ENCODE measurements around the gene BCR. TPM values are rescaled to one million over a fixed set of nuclear protein-coding genes. Genes with fewer than 3 reads are reported as not detected.

The BCR gene
- total RNA-seq, 1 donor from 2014 or later, result 32.0 TPM

GRCh38 chr22:23282986-23283385 is 102.7 kb downstream of the BCR start:
- H3K9me3 Mint-ChIP-seq, result no peaks in the 10 kb centered on the region
- no peaks in the 10 kb centered on the region for H3K27me3 Mint-ChIP-seq (ENCODE audit: low read depth)
- intact Hi-C loops (cut with micrococcal nuclease), result loop anchor here (5.0 kb wide), 1 partner anchor 41 kb away; no protein-coding TSS in a partner anchor
- no peak overlapping the region for H3K27ac Mint-ChIP-seq
- H3K36me3 Mint-ChIP-seq (ENCODE audit: low read depth), result no peaks in the 10 kb centered on the region
- H3K4me1 Mint-ChIP-seq (ENCODE audit: low read depth), result no peaks in the 10 kb centered on the region
- H3K4me3 Mint-ChIP-seq (ENCODE audit: low read depth), result no peak overlapping the region
- DNase-seq (ENCODE audit: low spot score), result no peak

- Mint-ChIP-seq H3K27me3 (ENCODE audit: low read depth) (no peaks in the 10 kb centered on the region), H3K4me1 (ENCODE audit: low read depth) (no peaks in the 10 kb centered on the region), H3K4me3 (ENCODE audit: low read depth) (no peak overlapping the region), H3K9me3 (no peaks in the 10 kb centered on the region), H3K36me3 (ENCODE audit: low read depth) (no peaks in the 10 kb centered on the region), H3K27ac (no peak overlapping the region)
- no peak for DNase-seq (ENCODE audit: low spot score)
- intact Hi-C loops (cut with micrococcal nuclease), result loop anchor here (5.0 kb wide), 1 partner anchor 42 kb away; no protein-coding TSS in a partner anchor
These were observed 103.5 kb downstream of the BCR start for GRCh38 chr22:23283591-23284503.

- Mint-ChIP-seq H3K27me3 (ENCODE audit: low read depth) (no peaks in the 10 kb centered on the region), H3K36me3 (ENCODE audit: low read depth) (no peaks in the 10 kb centered on the region), H3K4me3 (ENCODE audit: low read depth) (no peak overlapping the region), H3K4me1 (ENCODE audit: low read depth) (no peaks in the 10 kb centered on the region), H3K27ac (no peak overlapping the region), H3K9me3 (no peaks in the 10 kb centered on the region)
- intact Hi-C loops (cut with micrococcal nuclease), result loop anchor here (5.0 kb wide), 1 partner anchor 42 kb away; no protein-coding TSS in a partner anchor
- no peak for DNase-seq (ENCODE audit: low spot score)
These were observed 104.3 kb downstream of the BCR start for GRCh38 chr22:23284504-23285033.

- Mint-ChIP-seq H3K4me1 (ENCODE audit: low read depth) (no peaks in the 10 kb centered on the region), H3K27ac (no peak overlapping the region), H3K4me3 (ENCODE audit: low read depth) (no peak overlapping the region), H3K9me3 (no peaks in the 10 kb centered on the region), H3K27me3 (ENCODE audit: low read depth) (no peaks in the 10 kb centered on the region), H3K36me3 (ENCODE audit: low read depth) (peaks cover 4% of the 10 kb centered on the region)
- intact Hi-C loops (cut with micrococcal nuclease), result no loop called here
- no peak for DNase-seq (ENCODE audit: low spot score)
These were observed 104.9 kb downstream of the BCR start for GRCh38 chr22:23285236-23285635.

GRCh38 chr22:23285734-23286133 is 105.4 kb downstream of the BCR start:
- Mint-ChIP-seq H3K27ac (no peak overlapping the region), H3K4me3 (ENCODE audit: low read depth) (no peak overlapping the region), H3K36me3 (ENCODE audit: low read depth) (peaks cover 6% of the 10 kb centered on the region), H3K27me3 (ENCODE audit: low read depth) (no peaks in the 10 kb centered on the region), H3K4me1 (ENCODE audit: low read depth) (no peaks in the 10 kb centered on the region), H3K9me3 (no peaks in the 10 kb centered on the region)
- no peak for DNase-seq (ENCODE audit: low spot score)
- intact Hi-C loops (cut with micrococcal nuclease), result no loop called here

GRCh38 chr22:23286296-23286695 is 106.0 kb downstream of the BCR start:
- intact Hi-C loops (cut with micrococcal nuclease), result no loop called here
- Mint-ChIP-seq H3K36me3 (ENCODE audit: low read depth) (peaks cover 6% of the 10 kb centered on the region), H3K4me1 (ENCODE audit: low read depth) (no peaks in the 10 kb centered on the region), H3K27me3 (ENCODE audit: low read depth) (no peaks in the 10 kb centered on the region), H3K27ac (no peak overlapping the region), H3K9me3 (no peaks in the 10 kb centered on the region), H3K4me3 (ENCODE audit: low read depth) (no peak overlapping the region)
- no peak for DNase-seq (ENCODE audit: low spot score)

GRCh38 chr22:23287136-23288095 is 107.1 kb downstream of the BCR start:
- Mint-ChIP-seq H3K36me3 (ENCODE audit: low read depth) (peaks cover 13% of the 10 kb centered on the region), H3K27ac (no peak overlapping the region), H3K9me3 (no peaks in the 10 kb centered on the region), H3K4me1 (ENCODE audit: low read depth) (no peaks in the 10 kb centered on the region), H3K27me3 (ENCODE audit: low read depth) (no peaks in the 10 kb centered on the region), H3K4me3 (ENCODE audit: low read depth) (no peak overlapping the region)
- no peak for DNase-seq (ENCODE audit: low spot score)
- intact Hi-C loops (cut with micrococcal nuclease), result no loop called here

- Mint-ChIP-seq H3K4me1 (ENCODE audit: low read depth) (no peaks in the 10 kb centered on the region), H3K36me3 (ENCODE audit: low read depth) (peaks cover 19% of the 10 kb centered on the region), H3K27me3 (ENCODE audit: low read depth) (no peaks in the 10 kb centered on the region), H3K4me3 (ENCODE audit: low read depth) (no peak overlapping the region), H3K9me3 (no peaks in the 10 kb centered on the region), H3K27ac (no peak overlapping the region)
- intact Hi-C loops (cut with micrococcal nuclease), result no loop called here
- no peak for DNase-seq (ENCODE audit: low spot score)
These were observed 108.2 kb downstream of the BCR start for GRCh38 chr22:23288301-23289129.

GRCh38 chr22:23289130-23289503 is 108.8 kb downstream of the BCR start:
- Mint-ChIP-seq H3K36me3 (ENCODE audit: low read depth) (peaks cover 20% of the 10 kb centered on the region), H3K4me3 (ENCODE audit: low read depth) (no peak overlapping the region), H3K27me3 (ENCODE audit: low read depth) (no peaks in the 10 kb centered on the region), H3K4me1 (ENCODE audit: low read depth) (no peaks in the 10 kb centered on the region), H3K27ac (no peak overlapping the region), H3K9me3 (no peaks in the 10 kb centered on the region)
- intact Hi-C loops (cut with micrococcal nuclease), result no loop called here
- no peak for DNase-seq (ENCODE audit: low spot score)

- Mint-ChIP-seq H3K36me3 (ENCODE audit: low read depth) (peaks cover 27% of the 10 kb centered on the region), H3K4me1 (ENCODE audit: low read depth) (no peaks in the 10 kb centered on the region)
- intact Hi-C loops (cut with micrococcal nuclease), result no loop called here
These were observed 109.8 kb downstream of the BCR start for GRCh38 chr22:23289851-23290724.

GRCh38 chr22:23291806-23292452 is 111.6 kb downstream of the BCR start:
- intact Hi-C loops (cut with micrococcal nuclease), result no loop called here
- DNase-seq (ENCODE audit: low spot score), result no peak
- peaks cover 31% of the 10 kb centered on the region for H3K36me3 Mint-ChIP-seq (ENCODE audit: low read depth)
- no peak overlapping the region for H3K27ac Mint-ChIP-seq
- H3K9me3 Mint-ChIP-seq, result no peaks in the 10 kb centered on the region
- H3K27me3 Mint-ChIP-seq (ENCODE audit: low read depth), result no peaks in the 10 kb centered on the region
- H3K4me3 Mint-ChIP-seq (ENCODE audit: low read depth), result no peak overlapping the region
- H3K4me1 Mint-ChIP-seq (ENCODE audit: low read depth), result no peaks in the 10 kb centered on the region

More at GRCh38 chr22:23289851-23290724, 109.8 kb downstream of the BCR start:
- Mint-ChIP-seq H3K4me3 (ENCODE audit: low read depth) (no peak overlapping the region), H3K9me3 (no peaks in the 10 kb centered on the region), H3K27ac (no peak overlapping the region), H3K27me3 (ENCODE audit: low read depth) (no peaks in the 10 kb centered on the region)
- peak; percentile 34 for DNase-seq (ENCODE audit: low spot score)
